GM23338 (cell line): ENCODE measurements around the gene FARS2. TPM values are rescaled to one million over a fixed set of nuclear protein-coding genes. Genes with fewer than 3 reads are reported as not detected.

ENCODE experiments used
- ATAC-seq: fragments of 200-7000 bp; cut with Tn5 transposase; 3 replicates; pipeline ENCODE4 v1.9.1; 2020
- DNase-seq: peaks from one replicate; pipeline ENCODE4 v3.0.0-alpha.2; 2015; ENCODE audit warnings: low spot score
- H2AFZ ChIP-seq: fragments of 200-600 bp; sonication (generic); 2 replicates; pipeline ENCODE4 v1.8.0; 2016; ENCODE audit warnings: antibody characterized with exemption, mild to moderate bottlenecking, moderate library complexity
- H3F3A ChIP-seq: fragments of 200-600 bp; sonication (generic); replicated peaks from 2 replicates; pipeline ENCODE4 v1.8.0; 2017; ENCODE audit warnings: antibody characterized with exemption, mixed run types, low read depth
- H3K27ac ChIP-seq: fragments of 200-600 bp; sonication (generic); 2 replicates; pipeline ENCODE4 v1.6.1; 2016; ENCODE audit warnings: low read depth
- H3K27me3 ChIP-seq: fragments of 200-600 bp; sonication (generic); 2 replicates; pipeline ENCODE4 v1.8.0; 2016; ENCODE audit warnings: mild to moderate bottlenecking, mixed run types, moderate library complexity; ENCODE audit not compliant: insufficient read depth
- H3K36me3 ChIP-seq: fragments of 200-600 bp; sonication (generic); 2 replicates; pipeline ENCODE4 v1.8.0; 2016; ENCODE audit warnings: mild to moderate bottlenecking; ENCODE audit not compliant: insufficient read depth
- H3K4me1 ChIP-seq: fragments of 200-600 bp; sonication (generic); 2 replicates; pipeline ENCODE4 v1.8.0; 2016; ENCODE audit warnings: mild to moderate bottlenecking, moderate library complexity; ENCODE audit not compliant: insufficient read depth
- H3K4me2 ChIP-seq: fragments of 200-600 bp; sonication (generic); 2 replicates; pipeline ENCODE4 v1.7.1; 2017; ENCODE audit warnings: mixed run types
- H3K4me3 ChIP-seq: fragments of 200-600 bp; sonication (generic); 2 replicates; pipeline ENCODE4 v1.6.1; 2016; ENCODE audit warnings: mixed run types
- H3K79me2 ChIP-seq: fragments of 200-600 bp; sonication (generic); replicated peaks from 2 replicates; pipeline ENCODE4 v1.8.0; 2017; ENCODE audit warnings: mild to moderate bottlenecking; ENCODE audit not compliant: insufficient read depth
- H3K9me2 ChIP-seq: fragments of 200-600 bp; sonication (generic); 2 replicates; pipeline ENCODE4 v1.8.0; 2017; ENCODE audit not compliant: insufficient read depth
- H4K20me1 ChIP-seq: fragments of 200-600 bp; sonication (generic); replicated peaks from 2 replicates; pipeline ENCODE4 v1.8.0; 2017; ENCODE audit warnings: mild to moderate bottlenecking; ENCODE audit not compliant: insufficient read depth
- H3K27ac Mint-ChIP-seq: 2 replicates; pipeline ENCODE4 v1.8.0; 2020; ENCODE audit warnings: inconsistent platforms, mild to moderate bottlenecking, moderate library complexity, mixed read lengths
- H3K27me3 Mint-ChIP-seq: 3 replicates; pipeline ENCODE4 v1.8.0; 2022; ENCODE audit warnings: low read depth, mild to moderate bottlenecking, moderate library complexity, mixed read lengths, inconsistent platforms; ENCODE audit not compliant: insufficient read depth, poor library complexity
- H3K36me3 Mint-ChIP-seq: 3 replicates; pipeline ENCODE4 v1.8.0; 2021; ENCODE audit warnings: low read depth, mild to moderate bottlenecking, inconsistent platforms, moderate library complexity, mixed read lengths
- H3K4me1 Mint-ChIP-seq: 3 replicates; pipeline ENCODE4 v1.8.0; 2020; ENCODE audit warnings: mild to moderate bottlenecking, inconsistent platforms, mixed read lengths
- H3K4me3 Mint-ChIP-seq: 3 replicates; pipeline ENCODE4 v1.8.0; 2021; ENCODE audit warnings: moderate library complexity, mild to moderate bottlenecking, inconsistent platforms, mixed read lengths
- H3K9me3 Mint-ChIP-seq: 3 replicates; pipeline ENCODE4 v1.8.0; 2020; ENCODE audit warnings: moderate library complexity, mild to moderate bottlenecking, inconsistent platforms, mixed read lengths
- ETS1 ChIP-seq: IDR thresholded peaks from 2 replicates; pipeline ENCODE4 v1.6.1; 2016; ENCODE audit warnings: antibody characterized with exemption
- EZH2phosphoT487 ChIP-seq: fragments of 200-600 bp; sonication (generic); IDR thresholded peaks from one replicate; pipeline ENCODE4 v1.8.1; 2018; ENCODE audit warnings: antibody characterized with exemption; ENCODE audit not compliant: unreplicated experiment
- NANOG ChIP-seq: IDR thresholded peaks from 2 replicates; pipeline ENCODE4 v1.6.1; 2016; ENCODE audit warnings: antibody characterized with exemption, borderline replicate concordance
- POLR2AphosphoS5 ChIP-seq: IDR thresholded peaks from 2 replicates; pipeline ENCODE4 v1.6.1; 2016; ENCODE audit warnings: antibody characterized with exemption, low read depth
- REST ChIP-seq: IDR thresholded peaks from one replicate; pipeline ENCODE4 v1.6.1; 2018; ENCODE audit warnings: antibody characterized with exemption; ENCODE audit not compliant: unreplicated experiment
- ZNF462 ChIP-seq: fragments of 250-450 bp; sonication (Bioruptor Pico); IDR thresholded peaks from 2 replicates; pipeline ENCODE4 v1.5.0; 2020; ENCODE audit warnings: mild to moderate bottlenecking, moderate library complexity
- polyA plus RNA-seq: library from polyadenylated mRNA; unstranded; fragments of >200 nt; fragmentation: Nextera tagmentation; extraction: Ambion mirVana; gene quantifications from 2 replicates; pipeline ENCODE4 v1.2.1, GENCODE V29; 2016
- total RNA-seq: library from RNA; depleted of rRNA; stranded (reverse); fragments of >200 nt; shearing (Covaris generic); gene quantifications from 2 replicates; pipeline ENCODE4 v1.2.3, GENCODE V29; 2014

Gene FARS2
- total and polyA plus RNA-seq, 2 experiments from 2014 or later: 7.6 to 19.0 TPM

DNA sequence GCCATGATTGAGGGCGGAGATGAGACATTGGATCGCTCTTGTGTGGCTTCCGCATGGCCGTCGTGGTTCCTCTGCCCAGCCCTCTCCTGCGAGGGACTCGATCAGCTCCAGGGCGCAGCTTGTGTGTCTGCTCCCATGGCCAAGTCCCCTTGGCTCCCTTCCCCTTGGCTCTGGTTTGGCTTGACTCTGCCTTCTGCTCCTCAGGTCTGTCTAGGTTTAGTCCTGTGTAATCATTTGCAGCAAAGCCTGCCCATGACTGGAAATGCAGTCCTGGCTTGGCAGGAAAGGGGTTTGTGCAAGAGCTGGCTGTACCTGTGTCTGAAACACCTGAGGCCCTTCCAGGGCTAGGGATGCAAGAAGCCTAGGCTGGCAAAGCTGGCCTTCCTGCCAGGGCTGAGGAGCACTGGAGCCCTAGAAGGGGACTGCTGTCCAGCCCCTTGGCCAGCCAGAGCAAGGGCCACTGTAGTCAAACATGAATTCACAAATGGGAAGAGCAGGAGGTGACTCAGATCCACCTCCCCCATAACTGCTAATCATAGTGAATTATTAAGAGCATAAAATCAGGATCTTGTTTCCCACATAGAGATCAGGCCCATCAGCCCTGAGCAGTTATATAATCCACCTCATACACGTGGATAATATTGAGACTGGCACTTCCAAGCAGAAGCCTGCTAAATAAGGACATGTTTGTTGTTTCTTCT, 196.8 kb downstream of the FARS2 start:
- Mint-ChIP-seq H3K27me3 (no peaks in the 10 kb centered on the region), H3K9me3 (no peaks in the 10 kb centered on the region), H3K36me3 (no peaks in the 10 kb centered on the region), H3K4me3 (no peak overlapping the region), H3K4me1 (peaks cover 25% of the 10 kb centered on the region), H3K27ac (no peak overlapping the region)
- H3K4me3 ChIP-seq: no peak overlapping the region
- no peaks in the 10 kb centered on the region for H3K27me3 ChIP-seq
- no peak overlapping the region for H3K4me2 ChIP-seq
- no peaks in the 10 kb centered on the region for H3F3A ChIP-seq
- H3K9me2 ChIP-seq: no peaks in the 10 kb centered on the region
- no peaks in the 10 kb centered on the region for H3K79me2 ChIP-seq
- DNase-seq (no peak), ATAC-seq (no peak; the same call in 2 of the 3 replicates)
- H4K20me1 ChIP-seq: no peaks in the 10 kb centered on the region; the same call in 1 of the 2 replicates
- H3K27ac ChIP-seq: no peak overlapping the region
- H2AFZ ChIP-seq: no peak overlapping the region
- TF ChIP-seq EZH2phosphoT487 (no peak), NANOG (no peak)
- H3K36me3 ChIP-seq: no peaks in the 10 kb centered on the region
- peaks cover 6% of the 10 kb centered on the region for H3K4me1 ChIP-seq

GRCh38 chr6:5459346-5459745, 198.0 kb downstream of the FARS2 start:
- no peak overlapping the region for H3K4me3 ChIP-seq
- H3K9me3 Mint-ChIP-seq: no peaks in the 10 kb centered on the region
- no peak for TF ChIP-seq NANOG
- TF ChIP-seq REST: no peak
- no peak for TF ChIP-seq POLR2AphosphoS5
- no peak for TF ChIP-seq ZNF462
- no peak for TF ChIP-seq ETS1
- no peak overlapping the region for H3K4me2 ChIP-seq
- no peaks in the 10 kb centered on the region for H3K36me3 ChIP-seq
- ATAC-seq (no peak), DNase-seq (no peak)
- no peak overlapping the region for H2AFZ ChIP-seq
- no peaks in the 10 kb centered on the region for H3K9me2 ChIP-seq
- H3K4me3 Mint-ChIP-seq: no peak overlapping the region
- no peak overlapping the region for H3K27ac ChIP-seq
- H3K27ac Mint-ChIP-seq: no peak overlapping the region
- H4K20me1 ChIP-seq: no peaks in the 10 kb centered on the region; the same call in 1 of the 2 replicates
- H3K36me3 Mint-ChIP-seq: no peaks in the 10 kb centered on the region
- no peaks in the 10 kb centered on the region for H3K79me2 ChIP-seq
- H3K27me3 Mint-ChIP-seq: no peaks in the 10 kb centered on the region
- H3K4me1 Mint-ChIP-seq: peaks cover 37% of the 10 kb centered on the region
- no peaks in the 10 kb centered on the region for H3K27me3 ChIP-seq
- H3F3A ChIP-seq: no peaks in the 10 kb centered on the region
- peaks cover 17% of the 10 kb centered on the region for H3K4me1 ChIP-seq
